ENCODE results near the gene CACNA1B.

CACNA1B gene

DNA sequence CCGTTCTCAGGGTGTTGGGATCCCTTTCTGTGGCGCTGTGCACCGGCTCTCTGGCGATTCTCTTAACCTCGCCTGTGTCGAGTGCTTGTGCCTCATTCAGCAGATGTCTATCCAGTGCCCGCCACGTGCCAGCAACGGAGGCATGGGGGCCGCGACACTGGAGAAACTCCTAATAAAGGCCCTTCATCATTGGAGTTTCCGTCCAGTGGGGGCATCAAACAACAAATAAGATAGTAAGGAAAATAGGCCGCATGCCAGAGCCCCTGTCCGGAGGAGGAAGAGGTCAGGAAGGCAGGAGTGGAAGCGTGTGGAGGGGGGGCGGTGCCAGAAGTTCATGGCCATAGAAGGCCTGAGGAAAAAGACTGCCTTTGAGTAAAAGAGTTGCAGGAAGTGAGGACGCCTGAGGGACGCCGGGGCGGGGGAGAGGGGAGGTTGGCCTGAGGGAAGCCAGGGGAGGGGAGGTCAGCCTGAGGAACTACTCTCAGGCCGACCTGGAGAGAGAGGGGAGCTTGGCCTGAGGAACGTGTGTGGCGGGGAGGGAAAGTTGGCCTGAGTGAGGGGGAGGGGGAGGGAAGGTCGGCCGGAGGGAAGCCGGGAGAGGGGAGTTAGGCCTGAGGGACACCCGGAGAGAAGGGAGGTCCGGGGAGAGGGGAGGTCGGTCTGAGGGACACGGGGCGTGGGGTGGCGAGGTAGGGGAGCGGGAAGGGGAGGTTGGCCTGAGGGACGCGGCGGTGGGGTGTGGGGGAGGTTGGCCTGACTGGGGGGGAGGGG lies 82.2 kb downstream of the CACNA1B start:
- Histone ChIP-seq H2AFZ (ENCODE audit: low read length) (no peak overlapping the region), H3K79me2 (ENCODE audit: low read length) (no peaks in the 10 kb centered on the region), H4K20me1 (ENCODE audit: insufficient read depth, low read length) (no peaks in the 10 kb centered on the region), H3K27me3 (replicated peaks; ENCODE audit: insufficient read depth, low read length) (peaks cover 78% of the 10 kb centered on the region), H3F3A (ENCODE audit: insufficient read depth, low read length) (no peaks in the 10 kb centered on the region), H3K9me3 (replicated peaks; ENCODE audit: insufficient read depth, low read length) (no peaks in the 10 kb centered on the region), H3K4me1 (ENCODE audit: low read length) (no peaks in the 10 kb centered on the region), H3K4me2 (ENCODE audit: low read depth, low read length) (no peak overlapping the region), H3K9me2 (replicated peaks; ENCODE audit: insufficient read depth, low read length) (no peaks in the 10 kb centered on the region), H3K36me3 (replicated peaks; ENCODE audit: insufficient read depth, low read length) (no peaks in the 10 kb centered on the region), H3K27ac (ENCODE audit: low read length) (no peak overlapping the region), H3K4me3 (ENCODE audit: low read length) (no peak overlapping the region), H3K9ac (ENCODE audit: low read length) (no peak overlapping the region)
- DNase-seq = no peak
- TF ChIP-seq EZH2 (optimal IDR thresholded peaks at IDR 0.05; ENCODE audit: low read depth, low read length) = peak; percentile 59
- TF ChIP-seq, protein P1, sequence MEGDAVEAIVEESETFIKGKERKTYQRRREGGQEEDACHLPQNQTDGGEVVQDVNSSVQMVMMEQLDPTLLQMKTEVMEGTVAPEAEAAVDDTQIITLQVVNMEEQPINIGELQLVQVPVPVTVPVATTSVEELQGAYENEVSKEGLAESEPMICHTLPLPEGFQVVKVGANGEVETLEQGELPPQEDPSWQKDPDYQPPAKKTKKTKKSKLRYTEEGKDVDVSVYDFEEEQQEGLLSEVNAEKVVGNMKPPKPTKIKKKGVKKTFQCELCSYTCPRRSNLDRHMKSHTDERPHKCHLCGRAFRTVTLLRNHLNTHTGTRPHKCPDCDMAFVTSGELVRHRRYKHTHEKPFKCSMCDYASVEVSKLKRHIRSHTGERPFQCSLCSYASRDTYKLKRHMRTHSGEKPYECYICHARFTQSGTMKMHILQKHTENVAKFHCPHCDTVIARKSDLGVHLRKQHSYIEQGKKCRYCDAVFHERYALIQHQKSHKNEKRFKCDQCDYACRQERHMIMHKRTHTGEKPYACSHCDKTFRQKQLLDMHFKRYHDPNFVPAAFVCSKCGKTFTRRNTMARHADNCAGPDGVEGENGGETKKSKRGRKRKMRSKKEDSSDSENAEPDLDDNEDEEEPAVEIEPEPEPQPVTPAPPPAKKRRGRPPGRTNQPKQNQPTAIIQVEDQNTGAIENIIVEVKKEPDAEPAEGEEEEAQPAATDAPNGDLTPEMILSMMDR (IDR thresholded peaks at IDR 0.05; ENCODE audit: low read length) = no peak

DNA sequence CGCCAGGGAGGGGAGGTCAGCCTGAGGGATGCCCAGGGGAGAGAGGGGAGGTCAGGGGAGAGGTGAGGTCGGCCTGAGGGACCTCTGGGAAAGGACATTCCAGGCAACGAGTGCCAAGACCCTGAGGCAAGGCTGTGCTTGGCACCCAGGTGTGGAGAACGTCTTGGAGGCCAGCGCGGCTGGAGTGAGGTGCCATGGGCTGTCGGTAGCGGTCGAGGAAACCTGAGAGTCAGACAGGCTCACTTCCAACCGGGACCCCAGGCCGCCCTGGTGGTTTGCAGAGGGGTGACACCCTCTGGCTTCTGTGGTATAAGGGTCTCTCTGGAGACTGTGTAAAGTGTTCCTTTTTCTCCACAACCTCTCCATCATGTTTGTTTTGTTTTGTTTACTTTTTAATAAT lies 82.9 kb downstream of the CACNA1B start:
- no peaks in the 10 kb centered on the region for H3K9me3 ChIP-seq (replicated peaks; ENCODE audit: insufficient read depth, low read length)
- H3K79me2 ChIP-seq (ENCODE audit: low read length) = no peaks in the 10 kb centered on the region
- H3K9me2 ChIP-seq (replicated peaks; ENCODE audit: insufficient read depth, low read length) = no peaks in the 10 kb centered on the region
- no peak overlapping the region for H3K9ac ChIP-seq (ENCODE audit: low read length)
- H3F3A ChIP-seq (ENCODE audit: insufficient read depth, low read length) = no peaks in the 10 kb centered on the region
- H3K4me3 ChIP-seq (ENCODE audit: low read length) = no peak overlapping the region
- H3K27ac ChIP-seq (ENCODE audit: low read length) = no peak overlapping the region
- no peak for DNase-seq
- H2AFZ ChIP-seq (ENCODE audit: low read length) = no peak overlapping the region
- H3K4me1 ChIP-seq (ENCODE audit: low read length) = no peaks in the 10 kb centered on the region
- peaks cover 76% of the 10 kb centered on the region for H3K27me3 ChIP-seq (replicated peaks; ENCODE audit: insufficient read depth, low read length)
- no peaks in the 10 kb centered on the region for H3K36me3 ChIP-seq (replicated peaks; ENCODE audit: insufficient read depth, low read length)
- TF ChIP-seq EZH2phosphoT487 (IDR thresholded peaks at IDR 0.05; ENCODE audit: low read length) = no peak
- TF ChIP-seq, protein P1 (IDR thresholded peaks at IDR 0.05; ENCODE audit: low read length) = no peak; the same call in 1 of the 2 replicates
- no peak for TF ChIP-seq EZH2 (optimal IDR thresholded peaks at IDR 0.05; ENCODE audit: low read depth, low read length)
- H4K20me1 ChIP-seq (ENCODE audit: insufficient read depth, low read length) = no peaks in the 10 kb centered on the region
- no peak overlapping the region for H3K4me2 ChIP-seq (ENCODE audit: low read depth, low read length)

DNA sequence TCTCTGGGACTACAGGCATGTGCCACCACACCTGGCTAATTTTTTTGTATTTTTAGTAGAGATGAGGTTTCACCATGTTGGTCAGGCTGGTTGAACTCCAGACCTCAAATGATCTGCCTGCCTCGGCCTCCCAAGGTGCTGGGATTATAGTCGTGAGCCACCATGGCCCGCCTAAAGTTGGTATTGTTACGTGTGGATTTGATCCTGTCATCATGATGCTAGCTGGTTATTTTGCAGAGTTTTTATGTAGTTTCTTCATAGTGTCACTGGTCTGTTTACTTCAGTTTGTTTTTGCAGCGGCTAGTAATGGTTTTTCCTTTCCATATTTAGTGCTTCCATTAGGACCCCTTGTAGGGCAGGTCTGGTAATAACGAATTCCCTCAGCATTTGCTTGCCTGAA lies 85.9 kb downstream of the CACNA1B start:
- H3F3A ChIP-seq (ENCODE audit: insufficient read depth, low read length) = no peaks in the 10 kb centered on the region

More for the DNA sequence above, 85.9 kb downstream of the CACNA1B start:
- no peaks in the 10 kb centered on the region for H4K20me1 ChIP-seq (ENCODE audit: insufficient read depth, low read length)
- no peaks in the 10 kb centered on the region for H3K9me3 ChIP-seq (replicated peaks; ENCODE audit: insufficient read depth, low read length)
- H3K4me3 ChIP-seq (ENCODE audit: low read length) = no peak overlapping the region
- H3K27ac ChIP-seq (ENCODE audit: low read length) = no peak overlapping the region
- no peak overlapping the region for H2AFZ ChIP-seq (ENCODE audit: low read length)
- no peak for TF ChIP-seq EZH2phosphoT487 (IDR thresholded peaks at IDR 0.05; ENCODE audit: low read length)
- TF ChIP-seq, protein P1 (IDR thresholded peaks at IDR 0.05; ENCODE audit: low read length) = no peak
- no peak for TF ChIP-seq EZH2 (optimal IDR thresholded peaks at IDR 0.05; ENCODE audit: low read depth, low read length)
- no peaks in the 10 kb centered on the region for H3K4me1 ChIP-seq (ENCODE audit: low read length)
- H3K36me3 ChIP-seq (replicated peaks; ENCODE audit: insufficient read depth, low read length) = no peaks in the 10 kb centered on the region
- H3K9ac ChIP-seq (ENCODE audit: low read length) = no peak overlapping the region
- no peak for DNase-seq
- no peak overlapping the region for H3K4me2 ChIP-seq (ENCODE audit: low read depth, low read length)
- H3K79me2 ChIP-seq (ENCODE audit: low read length) = no peaks in the 10 kb centered on the region
- peaks cover 71% of the 10 kb centered on the region for H3K27me3 ChIP-seq (replicated peaks; ENCODE audit: insufficient read depth, low read length)
- H3K9me2 ChIP-seq (replicated peaks; ENCODE audit: insufficient read depth, low read length) = no peaks in the 10 kb centered on the region
